ENCODE data around the gene SLC4A8.
A peak's percentile ranks its signal among the peaks of the same experiment; 100 is the strongest.

Gene SLC4A8

GRCh38 chr12:51424662-51425539 lies at the start of gene SLC4A8:
Gene SLC4A8 (plus strand): TSS chr12:51424831. CDS start chr12:51424988, 157 bp downstream.
- DNase-seq (ENCODE audit: low read depth) = peak; percentile 73
- TF ChIP-seq CTCF (conservative IDR thresholded peaks at IDR 0.05; ENCODE audit: low read depth, low read length) = peak; percentile 78
- H3K4me3 ChIP-seq (ENCODE audit: low read length) = peak within 1 kb of the TSS; percentile 75

- H3K4me3 ChIP-seq (ENCODE audit: low read length) = no peak overlapping the region
- no peak for DNase-seq (ENCODE audit: low read depth)
- no peak for TF ChIP-seq CTCF (conservative IDR thresholded peaks at IDR 0.05; ENCODE audit: low read depth, low read length)
Observed at GRCh38 chr12:51374856-51375255, 49.8 kb upstream of the SLC4A8 start.

GRCh38 chr12:51377099-51377984 lies 47.3 kb upstream of the SLC4A8 start:
- peak; percentile 5 for TF ChIP-seq CTCF (conservative IDR thresholded peaks at IDR 0.05; ENCODE audit: low read depth, low read length)
- DNase-seq (ENCODE audit: low read depth) = no peak
- H3K4me3 ChIP-seq (ENCODE audit: low read length) = no peak overlapping the region

- no peak overlapping the region for H3K4me3 ChIP-seq (ENCODE audit: low read length)
- peak; percentile 18 for DNase-seq (ENCODE audit: low read depth)
- TF ChIP-seq CTCF (conservative IDR thresholded peaks at IDR 0.05; ENCODE audit: low read depth, low read length) = no peak
Observed at GRCh38 chr12:51378749-51379148, 45.9 kb upstream of the SLC4A8 start.

- DNase-seq (ENCODE audit: low read depth) = no peak
- H3K4me3 ChIP-seq (ENCODE audit: low read length) = no peak overlapping the region
- TF ChIP-seq CTCF (conservative IDR thresholded peaks at IDR 0.05; ENCODE audit: low read depth, low read length) = no peak
Observed at GRCh38 chr12:51379571-51379970, 45.1 kb upstream of the SLC4A8 start.

- DNase-seq (ENCODE audit: low read depth) = peak; percentile 55
- no peak overlapping the region for H3K4me3 ChIP-seq (ENCODE audit: low read length)
- TF ChIP-seq CTCF (conservative IDR thresholded peaks at IDR 0.05; ENCODE audit: low read depth, low read length) = no peak
Observed at GRCh38 chr12:51381226-51382079, 43.2 kb upstream of the SLC4A8 start.

All from retinal pigment epithelial cell (primary cell).